ENCODE results near the gene WDR90.

The WDR90 gene

DNA sequence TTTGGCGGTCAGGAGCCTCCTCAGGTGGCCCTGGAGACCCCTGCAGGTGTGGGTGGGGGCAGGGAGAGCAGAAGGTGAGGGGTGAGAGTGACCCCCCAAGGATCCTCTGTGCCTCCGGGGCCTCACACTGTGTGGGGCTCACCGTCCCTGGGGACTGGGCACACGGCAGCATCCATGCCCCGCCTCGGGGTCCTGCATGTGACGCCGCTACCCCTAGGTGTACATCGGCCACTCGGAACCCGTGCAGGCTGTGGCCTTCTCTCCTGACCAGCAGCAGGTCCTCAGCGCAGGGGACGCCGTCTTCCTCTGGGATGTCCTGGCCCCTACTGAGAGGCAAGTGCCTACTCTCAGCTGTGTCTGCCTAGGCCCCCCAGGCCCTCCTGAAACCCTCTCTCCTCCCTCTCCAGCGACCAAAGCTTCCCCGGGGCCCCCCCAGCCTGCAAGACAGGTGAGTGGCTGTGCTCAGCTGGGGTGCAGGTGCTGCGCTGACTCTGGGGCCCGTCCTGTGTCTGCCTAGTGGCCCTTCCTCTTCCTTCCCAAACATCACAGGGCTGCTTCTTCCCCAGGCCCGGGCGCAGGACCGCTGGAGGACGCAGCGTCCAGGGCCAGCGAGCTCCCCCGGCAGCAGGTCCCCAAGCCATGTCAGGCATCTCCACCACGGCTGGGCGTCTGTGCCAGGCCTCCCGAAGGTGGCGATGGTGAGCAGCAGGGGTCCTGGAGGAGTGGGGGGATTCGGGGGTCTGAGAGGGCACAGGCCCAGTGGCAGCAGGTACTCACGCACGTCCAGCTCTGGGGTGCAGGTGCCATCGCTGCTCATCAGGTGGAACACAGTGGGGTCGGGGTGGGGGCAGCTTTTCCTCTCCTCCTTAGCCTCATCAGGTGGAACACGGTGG lies 9.8 kb downstream of the WDR90 start:
- no peak for DNase-seq (ENCODE audit: insufficient read length, low spot score)

DNA sequence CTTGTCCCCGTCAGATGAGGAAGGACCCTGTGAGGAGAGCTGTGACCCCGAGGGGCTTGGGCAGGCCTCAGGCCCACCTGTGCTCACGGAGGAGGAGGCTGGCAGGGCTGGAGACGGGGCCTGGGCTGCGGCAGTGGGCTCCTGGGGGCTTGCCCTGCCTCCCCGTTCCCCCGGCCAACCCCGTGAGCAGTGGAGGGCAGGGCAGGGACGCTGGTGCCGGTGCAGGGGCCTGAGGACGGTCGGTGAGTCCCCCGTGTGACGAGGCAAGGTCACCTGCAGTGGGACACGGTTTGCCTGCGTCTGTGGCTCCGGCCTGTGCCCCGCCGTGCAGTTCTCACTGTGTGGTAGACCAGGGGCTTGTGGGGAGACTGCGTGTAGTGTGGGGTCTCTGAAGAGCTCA lies 10.5 kb downstream of the WDR90 start:
- FAIRE-seq (no peak), DNase-seq (ENCODE audit: insufficient read length, low spot score) (no peak)

More for the DNA sequence above, 9.8 kb downstream of the WDR90 start:
- no peak for FAIRE-seq

DNA sequence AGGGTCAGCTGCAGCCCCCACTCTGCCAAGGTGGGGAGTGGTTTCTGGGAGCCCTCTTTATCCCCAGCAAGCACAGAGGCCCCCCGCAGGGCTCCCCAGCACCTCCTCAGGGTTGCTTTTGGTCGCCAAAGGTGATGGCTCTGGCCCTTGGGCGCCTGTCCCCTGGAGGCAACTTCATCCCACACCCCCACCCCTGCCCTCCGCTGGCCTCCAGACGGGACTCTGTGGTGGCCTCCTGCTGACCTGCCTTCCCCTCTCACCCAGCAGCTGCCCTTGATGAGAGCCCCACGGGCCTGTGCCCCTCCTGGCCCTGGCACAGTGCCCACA lies 10.9 kb downstream of the WDR90 start:
- FAIRE-seq (no peak), DNase-seq (ENCODE audit: insufficient read length, low spot score) (no peak)

GRCh38 chr16:660459-661183 lies 11.5 kb downstream of the WDR90 start:
- peak; percentile 40 for FAIRE-seq
- DNase-seq (ENCODE audit: insufficient read length, low spot score), result peak; percentile 98

DNA sequence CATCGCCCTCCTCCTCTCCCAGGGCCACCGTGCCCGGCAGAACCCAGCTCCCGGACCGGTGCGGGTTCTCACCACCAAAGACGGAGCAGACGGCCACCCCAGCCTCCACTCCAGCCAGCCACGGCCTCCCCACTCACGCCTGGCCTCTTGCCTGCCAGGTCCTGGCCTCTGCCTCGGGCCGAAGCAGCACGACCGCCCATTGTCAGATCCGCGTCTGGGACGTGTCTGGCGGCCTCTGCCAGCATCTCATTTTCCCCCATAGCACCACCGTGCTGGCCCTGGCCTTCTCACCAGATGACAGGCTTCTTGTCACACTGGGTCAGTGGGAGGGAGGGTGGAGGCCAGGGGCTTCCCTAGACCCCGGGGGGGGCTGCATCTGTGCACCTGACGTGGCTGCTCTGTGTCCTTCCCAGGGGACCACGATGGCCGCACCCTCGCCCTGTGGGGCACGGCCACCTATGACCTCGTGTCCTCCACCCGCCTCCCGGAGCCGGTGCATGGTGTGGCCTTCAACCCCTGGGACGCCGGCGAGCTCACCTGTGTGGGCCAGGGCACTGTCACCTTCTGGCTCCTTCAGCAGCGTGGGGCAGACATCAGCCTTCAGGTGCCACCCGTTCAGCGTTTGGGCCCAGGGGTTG lies 12.1 kb downstream of the WDR90 start:
- FAIRE-seq (no peak), DNase-seq (ENCODE audit: insufficient read length, low spot score) (no peak)

- DNase-seq (ENCODE audit: insufficient read length, low spot score), result no peak
- FAIRE-seq, result no peak
Measured at GRCh38 chr16:662095-662494, 12.9 kb downstream of the WDR90 start.

- no peak for FAIRE-seq
- no peak for DNase-seq (ENCODE audit: insufficient read length, low spot score)
Measured at GRCh38 chr16:662597-662996, 13.4 kb downstream of the WDR90 start.

DNA sequence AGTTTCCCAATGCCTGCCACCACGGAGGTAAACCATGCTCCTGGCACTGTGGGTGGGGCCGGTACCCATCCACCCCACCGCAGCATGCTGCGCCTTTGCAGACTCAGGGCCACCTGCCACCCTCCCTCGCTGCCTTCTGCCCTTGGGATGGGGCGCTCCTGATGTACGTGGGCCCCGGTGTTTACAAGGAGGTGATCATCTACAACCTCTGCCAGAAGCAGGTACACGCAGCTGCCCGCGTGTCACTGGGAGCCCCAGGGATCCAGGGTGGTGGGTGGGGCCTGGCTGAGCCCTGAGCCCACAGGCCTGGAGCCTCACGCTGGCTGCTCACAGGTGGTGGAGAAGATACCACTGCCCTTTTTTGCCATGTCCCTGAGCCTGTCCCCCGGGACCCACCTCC lies 17.4 kb downstream of the WDR90 start:
- FAIRE-seq (no peak), DNase-seq (ENCODE audit: insufficient read length, low spot score) (no peak)

- FAIRE-seq (no peak), DNase-seq (ENCODE audit: insufficient read length, low spot score) (no peak)
Measured at GRCh38 chr16:667113-667779, 18.1 kb downstream of the WDR90 start.

DNA sequence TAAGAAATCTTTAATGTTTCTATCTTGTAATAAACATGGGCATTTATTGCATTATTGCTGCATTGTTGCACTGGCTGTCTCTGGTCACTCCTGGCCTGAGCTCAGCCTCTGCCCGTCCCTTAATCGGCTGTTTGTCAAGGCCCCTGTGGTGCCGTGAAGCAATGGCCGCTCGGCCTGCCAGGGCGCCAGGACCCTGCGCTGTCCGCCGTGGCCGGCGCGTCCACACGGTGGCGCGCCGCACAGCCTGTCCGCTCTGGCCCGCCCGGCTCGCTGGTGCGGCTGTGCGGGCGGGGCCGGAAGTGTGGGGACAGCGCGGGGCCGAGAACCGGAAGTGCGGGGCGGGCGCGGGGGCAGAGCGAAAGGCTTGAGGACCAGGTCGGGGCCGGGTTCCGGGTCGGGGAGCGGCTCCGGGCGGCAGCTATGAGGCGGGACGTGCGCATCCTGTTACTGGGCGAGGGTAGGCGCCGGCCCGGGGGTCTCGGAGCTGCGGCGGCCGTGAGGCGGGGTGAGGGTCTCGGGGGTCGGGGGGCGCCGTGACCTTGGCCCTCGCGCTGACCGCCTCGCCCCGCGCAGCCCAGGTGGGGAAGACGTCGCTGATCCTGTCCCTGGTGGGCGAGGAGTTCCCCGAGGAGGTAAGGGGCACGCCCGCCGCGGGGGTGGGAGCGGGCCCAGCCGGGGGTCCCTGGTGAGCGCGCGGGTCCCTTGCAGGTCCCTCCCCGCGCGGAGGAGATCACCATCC lies 18.8 kb downstream of the WDR90 start, which contains the start of gene RHOT2:
TSS of gene RHOT2 (plus strand) at position 353 of the 739 bp plus-strand sequence. CDS start at position 421, 68 bp downstream.
- peak; percentile 86 for FAIRE-seq

DNA sequence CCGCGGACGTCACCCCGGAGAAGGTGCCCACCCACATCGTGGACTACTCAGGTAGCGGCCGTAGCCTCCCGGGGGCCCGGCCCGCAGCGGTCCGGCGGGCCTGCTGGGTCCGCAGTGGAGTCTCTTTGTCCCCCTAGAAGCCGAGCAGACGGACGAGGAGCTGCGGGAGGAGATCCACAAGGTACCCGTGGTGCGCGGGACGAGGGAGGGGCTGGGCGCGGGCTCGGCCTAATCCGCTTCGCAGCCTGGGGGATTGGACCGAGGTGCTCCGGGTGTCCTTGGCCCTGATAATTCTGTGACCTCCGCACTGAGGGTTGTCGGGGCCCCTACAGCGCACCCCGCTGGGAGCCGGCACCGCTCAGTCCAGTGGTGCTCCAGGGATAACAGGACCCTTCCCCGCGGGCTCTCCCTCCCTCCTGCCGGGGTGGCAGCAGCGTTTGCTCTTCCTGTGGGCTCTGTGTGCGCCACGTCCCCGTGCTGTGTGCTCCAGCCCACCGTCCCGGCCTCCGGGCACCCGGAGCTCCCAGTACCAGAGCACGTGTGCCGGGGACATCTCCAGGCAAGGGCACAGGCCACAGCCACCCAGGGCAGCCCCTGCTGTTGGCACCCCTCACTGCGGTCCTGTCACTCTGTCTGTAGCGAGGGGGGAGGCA lies 19.5 kb downstream of the WDR90 start:
- no peak for FAIRE-seq
- DNase-seq (ENCODE audit: insufficient read length, low spot score), result no peak

More for the DNA sequence above, 18.8 kb downstream of the WDR90 start, which contains the start of gene RHOT2:
- DNase-seq (ENCODE audit: insufficient read length, low spot score), result peak; percentile 99

- no peak for FAIRE-seq
- DNase-seq (ENCODE audit: insufficient read length, low spot score), result no peak
Measured at GRCh38 chr16:669666-670065, 20.5 kb downstream of the WDR90 start.

DNA sequence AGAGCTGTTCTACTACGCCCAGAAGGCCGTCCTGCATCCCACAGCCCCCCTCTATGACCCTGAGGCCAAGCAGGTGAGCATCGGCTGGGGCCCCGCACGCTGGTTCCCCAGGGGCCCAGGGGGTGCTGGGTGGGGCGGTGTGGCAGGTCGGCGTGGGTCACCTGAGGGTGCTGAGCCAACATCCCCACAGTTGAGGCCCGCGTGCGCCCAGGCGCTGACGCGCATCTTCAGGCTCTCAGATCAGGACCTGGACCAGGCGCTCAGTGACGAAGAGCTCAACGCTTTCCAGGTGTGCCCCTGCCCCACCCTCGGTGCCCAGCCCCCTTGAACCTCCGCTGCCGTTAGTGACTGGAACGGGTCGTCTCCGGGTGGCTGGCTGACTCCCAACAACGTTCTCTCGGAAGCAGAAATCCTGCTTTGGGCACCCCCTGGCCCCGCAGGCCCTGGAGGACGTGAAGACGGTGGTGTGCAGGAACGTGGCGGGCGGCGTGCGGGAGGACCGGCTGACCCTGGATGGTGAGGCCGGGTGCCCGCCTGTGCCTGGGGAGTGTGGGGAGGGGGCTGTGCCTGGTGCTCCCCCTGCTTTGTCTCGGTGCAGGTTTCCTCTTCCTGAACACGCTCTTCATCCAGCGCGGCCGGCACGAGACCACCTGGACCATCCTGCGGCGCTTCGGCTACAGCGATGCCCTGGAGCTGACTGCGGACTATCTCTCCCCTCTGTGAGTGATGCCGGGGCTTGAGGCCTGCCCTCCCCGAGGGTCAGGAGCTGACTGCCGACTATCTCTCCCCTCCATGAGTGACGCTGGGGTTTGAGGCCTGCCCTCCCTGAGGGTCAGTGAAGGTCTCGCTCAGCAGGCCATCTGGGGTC lies 21.6 kb downstream of the WDR90 start:
- FAIRE-seq (no peak), DNase-seq (ENCODE audit: insufficient read length, low spot score) (no peak)

DNA sequence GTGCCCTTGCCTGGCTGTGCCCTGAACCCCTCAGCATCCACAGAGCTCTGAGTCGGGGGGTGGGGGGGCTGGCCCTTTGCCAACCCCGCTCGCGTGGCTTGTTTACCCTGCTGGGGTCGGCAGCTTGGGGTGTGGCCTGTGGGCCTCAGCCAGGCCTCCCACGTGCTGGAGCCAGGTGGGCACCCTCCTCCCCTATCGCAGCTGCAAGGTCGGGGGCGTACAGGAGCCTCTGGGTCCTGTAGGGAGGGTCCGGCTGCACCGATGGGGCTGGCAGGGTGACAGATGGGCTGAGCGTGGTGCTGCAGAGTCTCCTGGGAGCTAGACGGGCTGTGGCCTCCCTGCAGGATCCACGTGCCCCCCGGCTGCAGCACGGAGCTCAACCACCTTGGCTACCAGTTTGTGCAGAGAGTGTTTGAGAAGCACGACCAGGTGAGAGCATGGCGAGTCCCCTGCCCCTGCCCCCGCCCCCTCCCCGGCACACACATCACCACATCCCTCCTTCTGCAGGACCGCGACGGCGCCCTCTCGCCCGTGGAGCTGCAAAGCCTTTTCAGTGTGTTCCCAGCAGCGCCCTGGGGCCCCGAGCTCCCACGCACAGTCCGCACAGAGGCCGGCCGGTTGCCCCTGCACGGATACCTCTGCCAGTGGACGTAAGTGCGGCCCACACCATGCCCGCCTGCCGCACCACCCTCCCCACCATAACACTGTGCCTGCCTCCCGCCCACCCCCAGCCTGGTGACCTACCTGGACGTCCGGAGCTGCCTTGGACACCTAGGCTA lies 22.4 kb downstream of the WDR90 start:
- DNase-seq (ENCODE audit: insufficient read length, low spot score) (no peak), FAIRE-seq (no peak)

DNA sequence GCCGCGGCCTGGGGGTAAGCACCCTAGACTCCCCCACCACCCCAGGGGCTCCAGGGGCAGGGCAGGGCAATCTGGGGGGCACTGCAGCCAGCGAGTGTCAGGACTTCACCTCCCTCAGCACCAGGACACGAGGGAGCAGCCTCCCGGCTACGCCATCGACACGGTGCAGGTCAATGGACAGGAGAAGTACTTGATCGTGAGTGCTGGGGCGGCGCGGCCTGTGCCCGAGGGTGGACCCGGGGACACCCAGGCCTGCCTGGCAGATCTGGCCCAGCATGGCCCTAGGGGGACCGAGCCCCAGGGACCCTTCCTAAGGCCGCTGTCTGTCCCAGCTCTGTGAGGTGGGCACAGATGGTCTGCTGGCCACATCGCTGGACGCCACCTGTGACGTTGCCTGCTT lies 23.2 kb downstream of the WDR90 start:
- FAIRE-seq (no peak), DNase-seq (ENCODE audit: insufficient read length, low spot score) (no peak)

GRCh38 chr16:672851-673250 lies 23.7 kb downstream of the WDR90 start:
- DNase-seq (ENCODE audit: insufficient read length, low spot score) (no peak), FAIRE-seq (no peak)

DNA sequence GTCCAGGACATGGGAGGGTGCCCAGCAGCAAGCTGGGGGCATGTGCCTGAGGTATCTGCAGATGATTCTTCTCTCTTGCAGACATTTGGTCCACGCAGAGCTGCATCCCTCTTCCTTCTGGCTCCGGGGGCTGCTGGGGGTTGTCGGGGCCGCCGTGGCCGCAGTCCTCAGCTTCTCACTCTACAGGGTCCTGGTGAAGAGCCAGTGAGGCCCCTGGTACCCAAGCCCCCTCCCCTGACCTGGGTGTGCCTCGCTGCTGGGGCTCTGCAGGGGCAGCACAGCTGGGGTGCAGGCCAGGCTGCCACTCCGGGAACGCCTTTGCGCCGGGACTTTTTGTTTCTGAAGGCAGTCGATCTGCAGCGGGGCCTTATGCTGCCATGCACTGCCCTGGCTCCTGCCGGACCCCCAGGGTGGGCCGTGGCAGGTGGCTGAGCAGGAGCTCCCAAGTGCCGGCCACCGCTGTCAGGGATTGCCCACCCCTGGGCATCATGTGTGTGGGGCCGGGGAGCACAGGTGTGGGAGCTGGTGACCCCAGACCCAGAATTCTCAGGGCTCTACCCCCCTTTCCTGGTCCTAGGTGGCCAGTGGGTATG lies 24.3 kb downstream of the WDR90 start:
- DNase-seq (ENCODE audit: insufficient read length, low spot score) (no peak), FAIRE-seq (no peak)

All from GM19239 (cell line).